Mucosa of descending colon (tissue), 3 donors: ENCODE measurements around the gene PDGFRB. TPM values are rescaled to one million over a fixed set of nuclear protein-coding genes. Genes with fewer than 3 reads are reported as not detected.

ENCODE experiments used
- ATAC-seq: fragments of 200-7000 bp; cut with Tn5 transposase; one replicate; pipeline ENCODE4 v1.9.1; 2020; ENCODE audit warnings: mild to moderate bottlenecking, moderate library complexity
- DNase-seq, 3 donors: peaks; one replicate each; pipeline ENCODE4 v3.0.0-alpha.2; 2020
- H3K36me3 ChIP-seq: fragments of 200-600 bp; one replicate; pipeline ENCODE4 v1.8.0; 2021; ENCODE audit warnings: low read depth, mild to moderate bottlenecking
- H3K4me1 ChIP-seq: fragments of 200-600 bp; one replicate; pipeline ENCODE4 v1.8.0; 2021; ENCODE audit warnings: low read depth, mild to moderate bottlenecking
- H3K4me3 ChIP-seq: fragments of 200-600 bp; one replicate; pipeline ENCODE4 v1.8.0; 2021; ENCODE audit warnings: mild to moderate bottlenecking
- H3K9me3 ChIP-seq: fragments of 200-600 bp; one replicate; pipeline ENCODE4 v1.8.0; 2021; ENCODE audit warnings: mild to moderate bottlenecking
- CTCF ChIP-seq: fragments of 200-600 bp; IDR thresholded peaks from one replicate; pipeline ENCODE4 v1.8.0; 2022; ENCODE audit warnings: antibody characterized with exemption, mild to moderate bottlenecking
- intact Hi-C, 2 donors: fragments of 100-400 bp; cut with DNase I in 1 of 2; cut with micrococcal nuclease in 1 of 2; formaldehyde crosslinking; loops; one replicate each; pipeline versions ENCODE4 v1.11.0 to v1.11.1; 2022; cut with DNase I, micrococcal nuclease
- total RNA-seq, 3 donors: library from RNA; stranded (reverse); fragmentation: NEBNext Ultra II Directional in 2 of 3; extraction: Animal tissue kit (Norgen Biotek cat#: 25700) in 2 of 3; gene quantifications; one replicate each; pipeline versions ENCODE4 v1.2.1 to v1.2.4, GENCODE V29; 2021 to 2023
- donor health status: DM: no; HTN: no; CAD: no; lungs with moderate emphysema.
- donor health status: DM: no; HTN: no; CAD: no.
- donor health status: DM: no; HTN: yes; CAD: no.

Gene PDGFRB
- total RNA-seq, 3 donors from 2014 or later, result 13.9 to 61.5 (median 27.1) TPM

- H3K9me3 ChIP-seq, result no peaks in the 10 kb centered on the region
- TF ChIP-seq CTCF, result no peak
- DNase-seq, result peak in 2 of 3 donors; percentile 58 to 78
- no peaks in the 10 kb centered on the region for H3K36me3 ChIP-seq
- intact Hi-C loops, result no loop called here
- ATAC-seq, result peak; percentile 57
- H3K4me3 ChIP-seq, result no peak overlapping the region
- peaks cover 3% of the 10 kb centered on the region for H3K4me1 ChIP-seq
Observed at GRCh38 chr5:150143350-150144245, 12.0 kb downstream of the PDGFRB start.

GRCh38 chr5:150142959-150143349 lies 12.7 kb downstream of the PDGFRB start:
- Histone ChIP-seq H3K4me3 (no peak overlapping the region), H3K4me1 (peaks cover 3% of the 10 kb centered on the region), H3K36me3 (no peaks in the 10 kb centered on the region), H3K9me3 (no peaks in the 10 kb centered on the region)
- intact Hi-C loops, result no loop called here
- TF ChIP-seq CTCF, result no peak
- peak; percentile 64 for ATAC-seq
- DNase-seq, result no peak

GRCh38 chr5:150142185-150142958 lies 13.3 kb downstream of the PDGFRB start:
- TF ChIP-seq CTCF, result no peak
- DNase-seq (no peak), ATAC-seq (no peak)
- H3K9me3 ChIP-seq, result no peaks in the 10 kb centered on the region
- H3K4me1 ChIP-seq, result peaks cover 6% of the 10 kb centered on the region
- intact Hi-C loops, result no loop called here
- no peaks in the 10 kb centered on the region for H3K36me3 ChIP-seq
- H3K4me3 ChIP-seq, result no peak overlapping the region

GRCh38 chr5:150141544-150142184 lies 14.0 kb downstream of the PDGFRB start:
- no peak for TF ChIP-seq CTCF
- H3K4me3 ChIP-seq, result no peak overlapping the region
- DNase-seq (no peak), ATAC-seq (no peak)
- no peaks in the 10 kb centered on the region for H3K36me3 ChIP-seq
- intact Hi-C loops, result no loop called here
- H3K4me1 ChIP-seq, result peaks cover 6% of the 10 kb centered on the region
- no peaks in the 10 kb centered on the region for H3K9me3 ChIP-seq

GRCh38 chr5:150140830-150141229 lies 14.8 kb downstream of the PDGFRB start:
- intact Hi-C loops, result no loop called here
- no peak for TF ChIP-seq CTCF
- DNase-seq (no peak), ATAC-seq (no peak)
- Histone ChIP-seq H3K9me3 (no peaks in the 10 kb centered on the region), H3K4me1 (peaks cover 6% of the 10 kb centered on the region), H3K4me3 (no peak overlapping the region), H3K36me3 (no peaks in the 10 kb centered on the region)
